Esophagus (tissue), 2 donors: ENCODE data around the gene PPM1L. TPM values are rescaled to one million over a fixed set of nuclear protein-coding genes. Genes with fewer than 3 reads are reported as not detected.

Source experiments
- H3K27ac ChIP-seq, 2 donors: one replicate each; pipeline ENCODE4 v1.5.1; 2013; ENCODE audit warnings: low read depth in 2 of 2, mild to moderate bottlenecking in 2 of 2, inconsistent platforms in 1 of 2, low read length in 1 of 2, moderate library complexity in 1 of 2
- H3K27me3 ChIP-seq, 2 donors: one replicate each; pipeline ENCODE4 v1.6.1; 2013; ENCODE audit warnings: low read length in 2 of 2, control low read depth in 1 of 2, mild to moderate bottlenecking in 1 of 2; ENCODE audit not compliant: insufficient read depth in 2 of 2, control insufficient read depth in 1 of 2
- H3K36me3 ChIP-seq, 2 donors: one replicate each; pipeline ENCODE4 v1.6.1; 2013; ENCODE audit warnings: low read length in 1 of 2; ENCODE audit not compliant: control insufficient read depth in 2 of 2, insufficient read depth in 2 of 2
- H3K4me1 ChIP-seq, 2 donors: one replicate each; pipeline ENCODE4 v1.6.1; 2013; ENCODE audit warnings: low read length in 1 of 2; ENCODE audit not compliant: control insufficient read depth in 2 of 2, insufficient read depth in 2 of 2
- H3K4me3 ChIP-seq, 2 donors: one replicate each; pipeline ENCODE4 v1.5.1; 2013; ENCODE audit warnings: low read length in 2 of 2, mild to moderate bottlenecking in 2 of 2, low read depth in 1 of 2, moderate library complexity in 1 of 2
- H3K9me3 ChIP-seq, 2 donors: one replicate each; pipeline ENCODE4 v1.6.1; 2013; ENCODE audit warnings: mild to moderate bottlenecking in 2 of 2, low read depth in 1 of 2, low read length in 1 of 2, moderate library complexity in 1 of 2; ENCODE audit not compliant: control insufficient read depth in 2 of 2, insufficient read depth in 1 of 2
- WGBS, 2 donors: extraction: QIAGEN DNeasy Blood & Tissue Kit; methylation state at CpG; one replicate each; pipeline ENCODE4 v1.1.7; 2013; 5-methylcytosine and 5-hydroxymethylcytosine counted together
- polyA plus RNA-seq, 2 donors: library from polyadenylated mRNA; stranded (reverse); fragments of 200-250 nt; gene quantifications; one replicate each; pipeline ENCODE4 v1.2.3, GENCODE V29; 2013
- donor health status: healthy with polysubstance abuse.
- donor health status: Bipolar disorder and iron deficiency.

Gene PPM1L
- polyA plus RNA-seq, 2 donors = 2.7 to 3.0 TPM

DNA sequence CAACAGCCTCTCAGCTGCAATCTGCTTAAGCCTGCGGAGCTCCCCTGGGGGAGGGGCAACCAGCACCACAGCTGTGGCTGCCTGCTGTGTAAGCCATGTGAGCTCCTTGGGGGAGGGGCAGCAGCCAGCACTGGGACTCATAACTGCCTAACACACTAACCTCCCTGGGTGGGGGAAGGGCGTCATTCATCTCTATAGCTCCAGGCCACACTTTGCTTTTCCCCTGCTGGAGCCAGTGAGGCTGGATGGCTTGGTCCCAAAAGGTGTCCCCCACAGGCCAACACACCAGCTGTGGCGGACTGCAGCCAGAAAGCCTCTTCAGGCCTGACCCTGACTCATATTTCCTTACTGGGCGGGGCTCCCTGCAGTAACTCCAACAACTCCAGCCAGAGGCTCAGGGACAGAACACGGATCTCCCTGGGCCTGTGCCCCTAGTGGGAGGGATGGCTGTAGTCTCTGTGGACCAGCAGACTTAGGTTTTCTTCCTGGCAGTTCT is 129.8 kb downstream of the PPM1L start:
- Histone ChIP-seq H3K4me1 (no peaks in the 10 kb centered on the region), H3K27me3 (no peaks in the 10 kb centered on the region), H3K9me3 (no peaks in the 10 kb centered on the region), H3K36me3 (no peaks in the 10 kb centered on the region), H3K27ac (no peak overlapping the region), H3K4me3 (no peak overlapping the region)
- 54 to 67% methylated on average over 5 of the region's 5 CpGs for WGBS, 2 donors

DNA sequence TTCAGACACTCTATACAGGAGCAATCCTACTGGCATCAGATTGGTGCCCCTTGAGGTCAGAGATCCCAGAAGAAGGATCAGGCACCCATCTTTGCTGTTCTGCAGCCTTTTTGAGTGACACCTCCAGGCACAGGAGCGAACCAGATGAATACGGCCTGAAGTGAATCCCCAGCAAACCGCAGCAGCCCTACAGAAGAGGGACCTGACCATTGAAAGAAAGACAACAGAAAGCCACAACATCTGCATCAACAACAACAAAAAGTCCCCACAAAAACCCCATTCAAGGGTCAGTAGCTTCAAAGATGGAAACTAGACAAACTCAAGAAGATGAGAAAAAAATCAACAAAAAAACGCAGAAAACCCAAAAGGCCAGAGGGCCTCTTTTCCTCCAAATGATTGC is 130.4 kb downstream of the PPM1L start:
- no peaks in the 10 kb centered on the region for H3K27me3 ChIP-seq
- WGBS, 2 donors = 82 to 83% methylated on average over 4 of the region's 4 CpGs
- no peaks in the 10 kb centered on the region for H3K9me3 ChIP-seq
- no peak overlapping the region for H3K27ac ChIP-seq
- H3K4me1 ChIP-seq = no peaks in the 10 kb centered on the region
- no peaks in the 10 kb centered on the region for H3K36me3 ChIP-seq
- no peak overlapping the region for H3K4me3 ChIP-seq

DNA sequence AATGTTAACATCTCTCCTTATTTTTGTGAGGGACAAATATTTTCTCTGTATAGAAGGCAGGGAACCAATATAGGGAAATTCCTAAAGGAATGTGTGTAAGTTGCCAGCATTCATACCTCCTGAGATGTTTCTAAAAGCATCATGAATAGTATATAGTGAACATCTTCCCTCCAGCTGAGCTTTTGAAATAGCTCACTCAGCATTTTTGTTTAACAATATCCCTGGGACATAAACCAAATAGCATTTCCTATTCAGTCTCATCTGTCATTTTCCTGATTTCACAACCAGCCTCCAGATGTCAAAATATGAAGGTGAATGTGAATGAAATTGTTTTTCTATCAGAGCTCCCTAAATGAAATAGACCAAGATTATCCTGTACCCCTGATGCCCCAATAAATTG is 137.2 kb downstream of the PPM1L start:
- Histone ChIP-seq H3K4me3 (no peak overlapping the region), H3K9me3 (no peaks in the 10 kb centered on the region)

DNA sequence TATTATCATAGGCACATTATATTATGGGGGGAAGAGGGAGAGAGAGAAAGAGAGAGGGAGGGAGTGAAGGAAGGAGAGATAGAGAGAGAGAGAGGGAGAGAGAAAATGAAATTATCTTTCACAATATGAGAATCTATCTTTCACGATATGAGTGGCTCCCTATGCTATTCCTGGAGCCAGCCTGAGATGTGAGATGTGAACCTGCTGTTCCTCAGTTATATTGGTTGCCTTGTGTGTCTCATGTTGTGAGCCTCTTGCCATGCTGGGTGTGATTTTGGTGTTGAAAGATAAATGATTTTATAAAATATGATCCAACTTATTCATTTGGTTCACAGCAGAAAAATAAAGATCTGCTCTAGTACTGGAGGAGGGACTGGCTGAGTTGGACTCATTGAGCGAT is 148.7 kb downstream of the PPM1L start:
- Histone ChIP-seq H3K27ac (no peak overlapping the region), H3K9me3 (no peaks in the 10 kb centered on the region), H3K4me1 (no peaks in the 10 kb centered on the region), H3K36me3 (no peaks in the 10 kb centered on the region), H3K4me3 (no peak overlapping the region), H3K27me3 (no peaks in the 10 kb centered on the region)
- 82 to 95% methylated on average over 2 of the region's 2 CpGs for WGBS, 2 donors

More for the DNA sequence above, 137.2 kb downstream of the PPM1L start:
- no peaks in the 10 kb centered on the region for H3K4me1 ChIP-seq
- H3K36me3 ChIP-seq = no peaks in the 10 kb centered on the region
- no peak overlapping the region for H3K27ac ChIP-seq
- H3K27me3 ChIP-seq = no peaks in the 10 kb centered on the region

DNA sequence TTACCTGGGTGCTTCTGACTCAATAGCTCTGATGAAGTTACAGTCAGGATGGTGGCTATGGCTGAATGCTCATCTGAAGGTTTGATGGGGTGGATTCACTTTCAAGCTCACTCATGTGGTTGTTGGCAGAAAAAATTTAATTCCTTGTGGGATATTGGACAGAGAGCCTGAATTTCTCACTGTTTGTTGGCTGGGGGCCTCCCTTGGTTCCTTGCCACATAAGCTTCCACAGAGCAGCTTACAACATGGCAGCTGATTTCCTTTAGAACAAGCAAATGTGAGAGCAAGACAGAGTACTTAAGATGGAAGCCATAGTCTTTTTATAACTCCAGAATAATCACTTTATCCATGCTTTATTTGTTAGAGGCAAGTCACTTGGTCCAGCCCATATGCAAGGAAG is 150.6 kb downstream of the PPM1L start:
- Histone ChIP-seq H3K9me3 (no peaks in the 10 kb centered on the region), H3K36me3 (no peaks in the 10 kb centered on the region), H3K27ac (no peak overlapping the region), H3K4me3 (no peak overlapping the region), H3K27me3 (no peaks in the 10 kb centered on the region), H3K4me1 (no peaks in the 10 kb centered on the region)

DNA sequence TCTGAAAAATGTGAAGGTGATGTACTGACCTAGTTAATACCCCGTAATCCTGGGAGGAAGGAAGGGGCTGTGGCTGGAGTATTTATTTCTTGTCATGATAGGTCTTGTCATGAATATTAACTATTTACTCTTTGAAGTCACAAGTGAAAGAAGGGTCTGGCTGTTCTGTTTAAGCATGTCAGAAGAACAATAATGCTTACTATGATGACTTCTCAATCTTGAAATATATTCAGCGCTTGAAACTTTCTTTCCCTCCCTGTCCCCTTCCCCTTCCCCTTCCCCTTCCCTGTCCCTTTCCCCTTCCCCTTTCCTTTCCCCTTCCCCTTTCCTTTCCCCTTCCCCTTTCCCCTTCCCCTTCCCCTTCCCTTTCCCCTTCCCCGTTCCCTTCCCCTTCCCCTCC is 153.9 kb downstream of the PPM1L start:
- no peaks in the 10 kb centered on the region for H3K4me1 ChIP-seq
- WGBS, 2 donors = 24 to 50% methylated on average over 2 of the region's 3 CpGs
- no peaks in the 10 kb centered on the region for H3K27me3 ChIP-seq
- H3K4me3 ChIP-seq = no peak overlapping the region
- H3K9me3 ChIP-seq = no peaks in the 10 kb centered on the region
- H3K36me3 ChIP-seq = no peaks in the 10 kb centered on the region
- H3K27ac ChIP-seq = no peak overlapping the region

DNA sequence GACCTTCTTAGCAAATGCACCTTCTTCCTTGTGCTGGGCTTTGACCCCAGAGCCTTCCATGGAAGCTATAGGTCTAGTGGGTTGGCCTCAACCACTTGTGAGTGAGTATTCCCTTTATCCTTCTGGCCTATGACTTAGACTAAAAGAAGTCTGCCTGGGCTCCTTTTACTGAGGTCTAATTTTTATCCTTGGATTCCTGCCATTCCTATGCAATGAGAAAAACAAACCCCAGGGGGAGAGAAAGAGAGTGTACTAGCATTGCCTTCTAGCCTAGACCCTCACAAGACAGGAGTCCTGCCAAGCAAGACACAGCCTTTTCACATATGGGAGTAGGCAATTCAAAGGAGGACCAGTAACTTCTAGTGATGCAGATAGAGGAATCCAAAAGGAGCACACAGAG is 155.4 kb downstream of the PPM1L start:
- H3K4me1 ChIP-seq = no peaks in the 10 kb centered on the region
- no peak overlapping the region for H3K4me3 ChIP-seq
- no peaks in the 10 kb centered on the region for H3K9me3 ChIP-seq
- no peaks in the 10 kb centered on the region for H3K27me3 ChIP-seq
- H3K36me3 ChIP-seq = no peaks in the 10 kb centered on the region
- H3K27ac ChIP-seq = no peak overlapping the region

DNA sequence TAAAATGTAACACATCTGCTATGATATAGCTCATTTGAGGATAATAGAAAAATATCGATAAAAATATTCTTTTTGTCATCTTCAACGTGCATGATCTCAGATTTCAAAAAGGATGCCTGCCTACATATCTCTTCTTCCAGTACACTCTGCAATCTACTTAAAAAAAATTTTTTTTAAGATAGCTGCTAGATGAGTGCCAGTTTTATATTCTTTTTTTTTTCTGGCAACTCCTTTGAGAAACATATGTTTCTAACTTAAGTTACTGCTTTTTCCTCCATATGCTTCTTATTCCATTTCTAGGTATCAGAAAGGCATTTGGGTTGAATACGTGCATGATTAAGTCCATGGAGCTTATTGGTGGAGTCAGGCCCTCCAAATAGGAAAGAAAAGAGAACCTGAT is 160.4 kb downstream of the PPM1L start:
- Histone ChIP-seq H3K9me3 (no peaks in the 10 kb centered on the region), H3K27ac (no peak overlapping the region), H3K4me1 (no peaks in the 10 kb centered on the region), H3K36me3 (no peaks in the 10 kb centered on the region), H3K4me3 (no peak overlapping the region), H3K27me3 (no peaks in the 10 kb centered on the region)
- 93 to 95% methylated on average over 3 of the region's 3 CpGs for WGBS, 2 donors

DNA sequence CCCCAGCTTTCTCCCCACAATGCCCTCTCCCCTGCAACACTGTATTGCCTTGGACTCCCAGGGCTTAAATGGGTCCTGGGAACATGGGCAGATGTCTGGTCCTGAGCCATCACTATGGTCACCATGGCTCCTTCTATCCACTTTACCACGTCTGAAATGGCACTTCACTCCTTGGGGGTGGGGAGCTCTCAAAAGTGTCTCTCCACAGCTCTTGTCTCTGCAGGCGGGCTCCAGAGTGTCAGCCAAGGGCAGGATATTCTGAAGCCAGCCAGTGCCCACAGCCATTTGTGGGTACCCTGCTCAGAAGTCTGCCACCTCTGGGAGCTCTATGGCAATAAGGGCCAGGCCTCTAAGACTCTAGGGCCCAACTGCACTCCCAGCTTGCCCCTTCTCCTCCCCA is 163.9 kb downstream of the PPM1L start:
- 78 to 85% methylated on average over 2 of the region's 2 CpGs for WGBS, 2 donors
- Histone ChIP-seq H3K27me3 (no peaks in the 10 kb centered on the region), H3K9me3 (no peaks in the 10 kb centered on the region), H3K36me3 (no peaks in the 10 kb centered on the region), H3K27ac (no peak overlapping the region), H3K4me1 (no peaks in the 10 kb centered on the region), H3K4me3 (no peak overlapping the region)

DNA sequence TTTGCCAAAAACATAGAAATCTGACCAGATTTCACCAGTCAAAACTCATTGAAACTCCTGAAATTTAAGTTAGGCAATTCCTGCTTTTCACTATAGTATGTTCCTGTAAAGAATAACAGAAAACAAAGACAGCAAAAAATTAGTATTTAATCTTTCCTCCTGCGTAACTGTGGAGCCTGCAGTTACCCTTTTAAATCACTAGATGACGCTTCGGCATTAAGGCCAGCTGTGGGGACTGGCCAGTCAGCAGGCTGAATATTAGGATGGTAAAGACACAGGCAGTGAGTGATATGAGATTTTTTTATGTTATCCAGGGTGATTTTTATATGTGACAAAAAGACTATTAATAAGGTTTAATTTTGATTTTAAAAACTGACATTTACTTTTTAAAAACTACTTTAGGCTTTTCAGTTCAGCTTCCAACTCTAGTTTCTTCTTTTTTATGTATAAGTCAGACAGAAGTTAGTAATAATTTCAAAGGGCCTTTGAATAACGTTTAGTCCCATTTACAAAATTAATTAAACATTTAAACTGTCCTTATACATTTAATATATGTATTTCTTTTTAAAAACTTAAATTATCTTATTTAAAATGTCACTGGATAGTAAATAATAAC is 165.1 kb downstream of the PPM1L start:
- Histone ChIP-seq H3K9me3 (no peaks in the 10 kb centered on the region), H3K27me3 (no peaks in the 10 kb centered on the region), H3K4me1 (no peaks in the 10 kb centered on the region), H3K27ac (no peak overlapping the region), H3K36me3 (no peaks in the 10 kb centered on the region), H3K4me3 (no peak overlapping the region)
- 42 to 50% methylated on average over 4 of the region's 4 CpGs for WGBS, 2 donors
